Trophoblast cell (in vitro differentiated cells and primary cell): Measurements from ENCODE around the gene DAD1.

Experiments
- DNase-seq, 2 donors: peaks; one replicate each; pipeline ENCODE4 v3.0.0-alpha.2; 2016
- H2AFZ ChIP-seq: 2 replicates; pipeline ENCODE4 v1.6.1; 2013; ENCODE audit warnings: low read length, moderate library complexity, mild to moderate bottlenecking; ENCODE audit not compliant: insufficient read depth, poor library complexity
- H2AK5ac ChIP-seq: 2 replicates; pipeline ENCODE4 v1.6.1; 2013; ENCODE audit warnings: mild to moderate bottlenecking, low read length
- H2BK120ac ChIP-seq: 2 replicates; pipeline ENCODE4 v1.6.1; 2013; ENCODE audit warnings: low read length, mild to moderate bottlenecking, moderate library complexity; ENCODE audit not compliant: insufficient read depth, poor library complexity
- H2BK12ac ChIP-seq: 2 replicates; pipeline ENCODE4 v1.6.1; 2013; ENCODE audit warnings: mild to moderate bottlenecking, low read length, moderate library complexity
- H2BK5ac ChIP-seq: 2 replicates; pipeline ENCODE4 v1.6.1; 2013; ENCODE audit warnings: low read length, low read depth, moderate library complexity, mild to moderate bottlenecking; ENCODE audit not compliant: poor library complexity
- H3K14ac ChIP-seq: 2 replicates; pipeline ENCODE4 v1.6.1; 2013; ENCODE audit warnings: mild to moderate bottlenecking, low read length
- H3K18ac ChIP-seq: 2 replicates; pipeline ENCODE4 v1.6.1; 2013; ENCODE audit warnings: mild to moderate bottlenecking, low read length
- H3K23ac ChIP-seq: 2 replicates; pipeline ENCODE4 v1.6.1; 2013; ENCODE audit warnings: low read length
- H3K27ac ChIP-seq: 2 replicates; pipeline ENCODE4 v1.5.1; 2013; ENCODE audit warnings: low read depth, mild to moderate bottlenecking, inconsistent platforms, low read length, moderate library complexity
- H3K27me3 ChIP-seq: 2 replicates; pipeline ENCODE4 v1.6.1; 2013; ENCODE audit warnings: inconsistent platforms, mild to moderate bottlenecking, low read length, moderate library complexity; ENCODE audit not compliant: insufficient read depth
- H3K36me3 ChIP-seq, 2 experiments: 1 replicate in 1 of 2; 2 replicates in 1 of 2; pipeline ENCODE4 v1.6.1; 2013; ENCODE audit warnings: low read length in 2 of 2, mild to moderate bottlenecking in 2 of 2, moderate library complexity in 1 of 2; ENCODE audit not compliant: insufficient read depth in 2 of 2, control insufficient read depth in 1 of 2
- H3K4ac ChIP-seq: 2 replicates; pipeline ENCODE4 v1.6.1; 2013; ENCODE audit warnings: low read depth, mild to moderate bottlenecking, low read length, moderate library complexity
- H3K4me1 ChIP-seq, 2 experiments: 1 replicate in 1 of 2; 2 replicates in 1 of 2; pipeline ENCODE4 v1.6.1; 2013; ENCODE audit warnings: low read length in 2 of 2, mild to moderate bottlenecking in 2 of 2, moderate library complexity in 1 of 2; ENCODE audit not compliant: insufficient read depth in 2 of 2, control insufficient read depth in 1 of 2
- H3K4me2 ChIP-seq: 2 replicates; pipeline ENCODE4 v1.6.1; 2013; ENCODE audit warnings: inconsistent platforms, mild to moderate bottlenecking, low read length, moderate library complexity
- H3K4me3 ChIP-seq: 2 replicates; pipeline ENCODE4 v1.5.1; 2013; ENCODE audit warnings: mild to moderate bottlenecking, low read depth, low read length, inconsistent platforms
- H3K79me1 ChIP-seq: one replicate; pipeline ENCODE4 v1.6.1; 2013; ENCODE audit warnings: low read length
- H3K79me2 ChIP-seq: 2 replicates; pipeline ENCODE4 v1.6.1; 2013; ENCODE audit warnings: low read length, mild to moderate bottlenecking; ENCODE audit not compliant: control insufficient read depth, insufficient read depth, poor library complexity
- H3K9ac ChIP-seq: 2 replicates; pipeline ENCODE4 v1.6.1; 2013; ENCODE audit warnings: mild to moderate bottlenecking, low read length
- H3K9me3 ChIP-seq: 2 replicates; pipeline ENCODE4 v1.6.1; 2013; ENCODE audit warnings: low read depth, mild to moderate bottlenecking, control low read depth, inconsistent platforms, low read length; ENCODE audit not compliant: insufficient read depth
- H4K12ac ChIP-seq: 2 replicates; pipeline ENCODE4 v1.6.1; 2013; ENCODE audit warnings: low read depth, mild to moderate bottlenecking, low read length, moderate library complexity
- H4K8ac ChIP-seq: 2 replicates; pipeline ENCODE4 v1.6.1; 2013; ENCODE audit warnings: low read depth, mild to moderate bottlenecking, low read length, moderate library complexity
- H4K91ac ChIP-seq: one replicate; pipeline ENCODE4 v1.6.1; 2013; ENCODE audit warnings: low read depth, mild to moderate bottlenecking, low read length, moderate library complexity
- WGBS: extraction: QIAGEN DNeasy Blood & Tissue Kit; methylation state at CpG from one replicate; pipeline ENCODE4 v1.1.7; 2013; ENCODE audit warnings: missing lambda C conversion rate; ENCODE audit not compliant: insufficient read length, insufficient coverage; ENCODE audit errors: extremely low coverage; 5-methylcytosine and 5-hydroxymethylcytosine counted together

Gene DAD1

GRCh38 chr14:22587247-22587646 is 1.8 kb downstream of the DAD1 start:
- no peak overlapping the region for H3K4me3 ChIP-seq
- WGBS, result no CpG with 5 or more reads among the region's 5 CpGs

GRCh38 chr14:22583994-22584393 is 5.0 kb downstream of the DAD1 start:
- WGBS, result no CpG with 5 or more reads among the region's 1 CpG
- Histone ChIP-seq H3K23ac (no peak overlapping the region), H3K27ac (no peak overlapping the region), H3K4me2 (no peak overlapping the region), H4K12ac (no peak overlapping the region), H3K9ac (no peak overlapping the region), H3K4me1 (no peaks in the 10 kb centered on the region), H3K36me3 (peaks cover 5 to 9% of the 10 kb centered on the region in 2 experiments), H3K9me3 (no peaks in the 10 kb centered on the region), H3K4ac (peak overlapping the region; percentile 87), H3K79me2 (peaks cover 5% of the 10 kb centered on the region), H3K4me3 (no peak overlapping the region), H3K79me1 (peaks cover 5% of the 10 kb centered on the region), H2BK5ac (no peak overlapping the region), H2AFZ (no peak overlapping the region), H3K18ac (no peak overlapping the region), H3K14ac (no peak overlapping the region), H4K91ac (no peak overlapping the region), H3K27me3 (no peaks in the 10 kb centered on the region), H2AK5ac (no peak overlapping the region), H2BK120ac (no peak overlapping the region), H4K8ac (no peak overlapping the region), H2BK12ac (no peak overlapping the region)
- no peak for DNase-seq

More at GRCh38 chr14:22587247-22587646, 1.8 kb downstream of the DAD1 start:
- Histone ChIP-seq H3K4me1 (no peaks in the 10 kb centered on the region), H3K79me2 (peaks cover 5% of the 10 kb centered on the region), H3K23ac (no peak overlapping the region), H4K8ac (no peak overlapping the region), H2BK12ac (no peak overlapping the region), H3K14ac (no peak overlapping the region), H3K36me3 (peaks cover 0 to 9% of the 10 kb centered on the region in 2 experiments), H2AK5ac (no peak overlapping the region), H4K91ac (no peak overlapping the region), H3K4me2 (no peak overlapping the region), H2BK5ac (no peak overlapping the region), H3K27me3 (no peaks in the 10 kb centered on the region), H3K4ac (no peak overlapping the region), H2AFZ (no peak overlapping the region), H3K9me3 (no peaks in the 10 kb centered on the region), H3K9ac (no peak overlapping the region), H2BK120ac (no peak overlapping the region), H3K18ac (no peak overlapping the region), H4K12ac (no peak overlapping the region), H3K27ac (no peak overlapping the region), H3K79me1 (peaks cover 5% of the 10 kb centered on the region)
- DNase-seq, result no peak

DNA sequence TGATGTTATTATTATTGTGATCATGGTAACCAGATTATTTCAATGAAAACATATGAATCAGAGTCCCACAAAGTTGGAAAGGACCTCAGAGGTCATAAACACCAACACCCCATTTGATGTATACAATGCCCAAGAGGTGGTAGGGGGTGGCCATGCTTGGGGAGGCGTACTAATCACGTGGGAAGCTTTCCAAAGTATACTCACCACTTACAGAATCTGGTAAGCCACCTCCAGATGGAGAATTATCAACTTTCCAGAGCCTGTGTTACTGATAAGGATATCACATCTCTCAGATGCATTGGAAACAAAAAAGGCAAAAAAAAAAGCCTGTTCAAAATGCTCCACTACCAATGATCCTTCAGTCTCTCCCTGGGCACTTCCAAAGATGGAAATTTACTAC is 8.4 kb downstream of the DAD1 start:
- Histone ChIP-seq H3K14ac (no peak overlapping the region), H3K9me3 (no peaks in the 10 kb centered on the region), H3K27me3 (no peaks in the 10 kb centered on the region), H3K79me1 (no peaks in the 10 kb centered on the region), H2AFZ (no peak overlapping the region), H3K4me2 (no peak overlapping the region), H2BK12ac (no peak overlapping the region), H3K4ac (no peak overlapping the region), H3K36me3 (peaks cover 7 to 10% of the 10 kb centered on the region in 2 experiments), H3K27ac (no peak overlapping the region), H4K91ac (no peak overlapping the region), H3K23ac (no peak overlapping the region), H3K4me1 (no peaks in the 10 kb centered on the region), H3K9ac (no peak overlapping the region), H3K4me3 (no peak overlapping the region), H2BK120ac (no peak overlapping the region), H3K18ac (no peak overlapping the region), H4K12ac (no peak overlapping the region), H2BK5ac (no peak overlapping the region), H2AK5ac (no peak overlapping the region), H4K8ac (no peak overlapping the region), H3K79me2 (no peaks in the 10 kb centered on the region)
- WGBS, result no CpG with 5 or more reads among the region's 2 CpGs
- DNase-seq, result no peak

DNA sequence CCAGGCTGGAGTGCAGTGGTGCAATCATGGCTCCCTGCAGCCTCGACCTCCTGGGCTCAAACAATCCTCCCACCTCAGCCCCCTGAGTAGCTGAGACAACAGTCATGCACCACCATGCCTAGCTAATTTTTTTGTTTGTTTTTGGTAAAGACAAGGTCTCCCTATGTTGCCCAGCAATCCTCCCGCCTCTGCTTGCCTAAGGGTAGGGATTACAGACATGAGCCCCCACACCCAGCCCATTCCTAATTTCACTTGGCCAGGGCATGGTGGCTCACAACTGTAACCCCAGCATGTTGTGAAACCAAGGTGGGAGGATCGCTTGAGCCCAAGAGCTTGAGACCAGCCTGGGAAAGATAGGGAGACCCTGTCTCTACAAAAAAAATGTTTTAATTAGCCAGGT is 9.1 kb downstream of the DAD1 start:
- H3K79me2 ChIP-seq, result no peaks in the 10 kb centered on the region
- H3K4me1 ChIP-seq, result no peaks in the 10 kb centered on the region
- H3K36me3 ChIP-seq, result peaks cover 7 to 13% of the 10 kb centered on the region in 2 experiments
- no peak overlapping the region for H3K4me2 ChIP-seq
- no peak overlapping the region for H3K27ac ChIP-seq
- DNase-seq, result no peak
- H4K8ac ChIP-seq, result no peak overlapping the region
- H3K4me3 ChIP-seq, result no peak overlapping the region
- no peak overlapping the region for H2BK5ac ChIP-seq
- H3K23ac ChIP-seq, result no peak overlapping the region
- no peak overlapping the region for H3K9ac ChIP-seq
- no peak overlapping the region for H4K12ac ChIP-seq
- no peak overlapping the region for H2AFZ ChIP-seq
- H3K79me1 ChIP-seq, result no peaks in the 10 kb centered on the region
- H4K91ac ChIP-seq, result no peak overlapping the region
- no peaks in the 10 kb centered on the region for H3K9me3 ChIP-seq
- WGBS, result no CpG with 5 or more reads among the region's 3 CpGs
- H3K18ac ChIP-seq, result no peak overlapping the region
- no peak overlapping the region for H2BK120ac ChIP-seq
- no peak overlapping the region for H2AK5ac ChIP-seq
- H3K27me3 ChIP-seq, result no peaks in the 10 kb centered on the region
- H3K14ac ChIP-seq, result no peak overlapping the region
- H2BK12ac ChIP-seq, result no peak overlapping the region
- H3K4ac ChIP-seq, result peak overlapping the region; percentile 75
